BLaER1 treated with 17β-estradiol and CSF1 and Interleukin-3, amounts not matched to agents 10 nM and 100 nM (cell line): Measurements from ENCODE around the gene HNF1A.

Source experiments
- H3K27ac ChIP-seq, 11 experiments: shearing (Covaris generic); formaldehyde crosslinking; 2 replicates each; pipeline ENCODE4 v1.8.1; 2022
- H3K27me3 ChIP-seq, 11 experiments: shearing (Covaris generic); formaldehyde crosslinking; 2 replicates each; pipeline ENCODE4 v1.8.1; 2022
- H3K36me3 ChIP-seq, 11 experiments: shearing (Covaris generic); formaldehyde crosslinking; 2 replicates each; pipeline ENCODE4 v1.8.1; 2022
- H3K4me1 ChIP-seq, 10 experiments: shearing (Covaris generic); formaldehyde crosslinking; 2 replicates each; pipeline ENCODE4 v1.8.1; 2022
- H3K4me2 ChIP-seq, 11 experiments: shearing (Covaris generic); formaldehyde crosslinking; 2 replicates each; pipeline ENCODE4 v1.8.1; 2022
- H3K4me3 ChIP-seq, 10 experiments: shearing (Covaris generic); formaldehyde crosslinking; 2 replicates each; pipeline ENCODE4 v1.8.1; 2022
- H3K9ac ChIP-seq, 11 experiments: shearing (Covaris generic); formaldehyde crosslinking; 2 replicates each; pipeline ENCODE4 v1.8.1; 2022
- H3K9me3 ChIP-seq, 11 experiments: shearing (Covaris generic); formaldehyde crosslinking; replicated peaks in 1 of 11; 2 replicates each; pipeline ENCODE4 v1.8.1; 2022
- H4K20me1 ChIP-seq, 11 experiments: shearing (Covaris generic); formaldehyde crosslinking; 2 replicates each; pipeline ENCODE4 v1.8.1; 2022
- Cebpa-rat ChIP-seq, 11 experiments: shearing (Covaris generic); IDR thresholded peaks; 2 replicates each; pipeline ENCODE4 v1.8.1; 2022

The HNF1A gene

DNA sequence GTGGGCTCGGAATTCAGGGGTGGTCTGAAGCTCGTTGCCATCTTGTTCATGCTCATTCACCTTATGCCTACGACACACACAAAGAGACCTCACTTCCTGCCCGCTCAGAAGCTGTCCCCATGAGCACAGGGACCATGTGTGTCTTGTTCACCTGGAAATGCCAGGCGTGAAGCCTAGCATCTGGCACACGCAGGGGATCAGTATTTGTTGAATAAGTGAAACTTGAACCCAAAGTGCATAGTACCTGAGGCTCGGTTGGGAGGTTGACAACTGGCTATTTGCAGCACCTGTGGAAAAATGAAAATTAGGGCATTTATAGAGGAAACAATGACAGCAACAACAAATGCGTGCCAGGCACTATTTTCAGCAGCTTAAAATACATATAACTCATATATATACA lies 32.5 kb downstream of the HNF1A start:
- Histone ChIP-seq H3K4me2 (no peak overlapping the region), H3K4me3 (no peak overlapping the region), H3K9me3 (no peaks in the 10 kb centered on the region), H3K9ac (no peak overlapping the region), H3K27ac (no peak overlapping the region), H3K27me3 (no peaks in the 10 kb centered on the region), H3K4me1 (peaks cover 12 to 34% (median 27%) of the 10 kb centered on the region in 10 experiments), H4K20me1 (peaks cover 0 to 9% (median 0%) of the 10 kb centered on the region in 11 experiments; a peak in 2 of 22 replicates), H3K36me3 (peaks cover 57 to 80% (median 66%) of the 10 kb centered on the region in 11 experiments)
- no peak for TF ChIP-seq Cebpa-rat (IDR thresholded peaks at IDR 0.05)

DNA sequence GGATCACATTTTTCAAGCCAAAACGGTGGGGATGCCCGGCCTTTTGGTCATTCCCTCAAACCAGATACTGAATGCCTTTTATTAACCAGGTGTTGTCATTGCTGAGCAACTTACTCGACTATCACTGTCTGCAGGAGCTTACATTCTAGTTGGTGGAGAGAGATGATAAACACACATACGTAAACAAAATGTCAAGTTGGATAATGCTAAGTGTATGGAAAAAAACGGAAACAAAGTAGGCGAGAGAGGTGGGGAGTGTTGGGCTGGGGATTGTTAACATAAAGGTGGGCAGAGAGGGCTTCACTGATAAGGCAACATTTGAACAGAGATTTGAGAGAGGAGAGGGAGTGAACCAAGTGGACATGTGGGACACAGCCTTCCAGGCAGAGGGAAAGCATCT lies 33.5 kb downstream of the HNF1A start:
- peak overlapping the region in 2 of 11 experiments; percentile 5 to 43; a peak in 2 of 22 replicates for H3K9ac ChIP-seq
- H3K27ac ChIP-seq = no peak overlapping the region
- peaks cover 12 to 32% (median 27%) of the 10 kb centered on the region in 10 experiments for H3K4me1 ChIP-seq
- no peak for TF ChIP-seq Cebpa-rat (IDR thresholded peaks at IDR 0.05)
- H4K20me1 ChIP-seq = peaks cover 0 to 9% (median 0%) of the 10 kb centered on the region in 11 experiments; a peak in 2 of 22 replicates
- H3K36me3 ChIP-seq = peaks cover 50 to 71% (median 56%) of the 10 kb centered on the region in 11 experiments
- no peaks in the 10 kb centered on the region for H3K27me3 ChIP-seq
- no peak overlapping the region for H3K4me3 ChIP-seq
- H3K9me3 ChIP-seq = no peaks in the 10 kb centered on the region
- H3K4me2 ChIP-seq = no peak overlapping the region

- H3K4me2 ChIP-seq = no peak overlapping the region
- no peak overlapping the region for H3K27ac ChIP-seq
- no peak for TF ChIP-seq Cebpa-rat (IDR thresholded peaks at IDR 0.05)
- H3K27me3 ChIP-seq = no peaks in the 10 kb centered on the region
- H3K36me3 ChIP-seq = peaks cover 34 to 52% (median 43%) of the 10 kb centered on the region in 11 experiments
- H3K4me3 ChIP-seq = no peak overlapping the region
- peaks cover 0 to 8% (median 0%) of the 10 kb centered on the region in 11 experiments; a peak in 2 of 22 replicates for H4K20me1 ChIP-seq
- H3K4me1 ChIP-seq = peaks cover 12 to 14% (median 13%) of the 10 kb centered on the region in 10 experiments
- H3K9me3 ChIP-seq = no peaks in the 10 kb centered on the region
- H3K9ac ChIP-seq = no peak overlapping the region
Observed at GRCh38 chr12:121013715-121014114, 35.4 kb downstream of the HNF1A start.

DNA sequence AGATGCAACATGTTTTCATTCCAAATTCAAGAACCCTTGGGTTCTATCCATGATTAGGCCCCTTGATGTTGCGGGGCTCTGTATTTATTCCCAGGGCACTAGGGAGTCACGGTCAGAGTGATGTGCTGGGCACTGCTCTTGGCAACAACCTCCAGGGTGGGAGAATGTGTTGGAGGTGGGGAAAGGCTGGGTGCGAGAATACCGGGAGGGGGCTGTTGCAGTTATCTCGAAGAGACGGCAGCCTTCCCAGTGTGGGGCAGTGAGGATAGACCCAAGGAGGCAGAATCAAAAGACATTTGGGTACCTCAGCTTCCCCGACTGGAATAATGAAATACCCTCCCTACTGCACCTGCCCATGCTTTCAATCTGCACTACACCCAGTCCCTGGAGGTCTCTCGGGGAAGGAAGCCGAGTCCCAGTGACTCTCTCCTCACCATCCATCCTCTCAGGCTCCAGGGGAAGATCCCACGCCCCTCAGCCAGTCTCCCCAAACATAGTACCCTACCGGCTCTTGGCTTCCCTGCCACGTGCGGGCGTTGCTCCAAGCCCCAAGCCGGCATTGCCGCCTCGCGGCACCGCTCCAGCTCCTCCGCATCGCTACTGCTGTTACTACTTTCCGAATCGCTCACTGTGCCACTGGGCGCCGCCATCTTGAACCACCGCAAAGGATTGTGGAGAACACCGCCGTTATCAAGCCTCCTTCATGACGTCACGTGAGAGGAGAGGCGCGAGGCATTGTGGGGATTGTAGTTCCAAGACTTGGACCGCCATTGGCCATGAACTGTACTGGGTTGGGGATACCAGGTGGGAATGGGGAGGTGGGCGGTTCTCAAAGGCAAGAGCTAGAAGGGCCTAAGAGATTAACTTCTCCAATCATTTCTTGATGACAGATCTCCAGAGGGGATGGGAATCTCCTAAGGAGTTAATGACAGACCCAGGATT lies 37.8 kb downstream of the HNF1A start, which contains the start of gene C12orf43:
Gene C12orf43, minus strand, starts transcription at position 663 of the 942 bp plus-strand sequence. Its CDS starts 13 bp downstream, at position 650.
- H4K20me1 ChIP-seq = peaks cover 0 to 8% (median 0%) of the 10 kb centered on the region in 11 experiments; a peak in 1 of 22 replicates
- H3K27ac ChIP-seq = peak within 1 kb of the TSS; percentile 1 to 87 (median 79); a peak in 21 of 22 replicates
- peaks cover 10 to 28% (median 20%) of the 10 kb centered on the region in 11 experiments for H3K36me3 ChIP-seq
- TF ChIP-seq Cebpa-rat (IDR thresholded peaks at IDR 0.05) = no peak
- H3K4me1 ChIP-seq = peaks cover 12 to 14% (median 13%) of the 10 kb centered on the region in 10 experiments
- peak within 1 kb of the TSS; percentile 92 to 98 (median 94) for H3K4me2 ChIP-seq
- H3K27me3 ChIP-seq = no peaks in the 10 kb centered on the region
- H3K9ac ChIP-seq = peak within 1 kb of the TSS; percentile 69 to 91 (median 84)
- no peaks in the 10 kb centered on the region for H3K9me3 ChIP-seq
- H3K4me3 ChIP-seq = peak within 1 kb of the TSS; percentile 67 to 94 (median 87)

- H3K9me3 ChIP-seq = no peaks in the 10 kb centered on the region
- no peak overlapping the region for H3K4me3 ChIP-seq
- H3K9ac ChIP-seq = no peak overlapping the region
- no peak overlapping the region for H3K27ac ChIP-seq
- no peak for TF ChIP-seq Cebpa-rat (IDR thresholded peaks at IDR 0.05)
- H3K4me1 ChIP-seq = peaks cover 12 to 14% (median 13%) of the 10 kb centered on the region in 10 experiments
- no peak overlapping the region for H3K4me2 ChIP-seq
- H3K36me3 ChIP-seq = peaks cover 0 to 11% (median 6%) of the 10 kb centered on the region in 11 experiments; a peak in 15 of 22 replicates
- no peaks in the 10 kb centered on the region for H3K27me3 ChIP-seq
- no peaks in the 10 kb centered on the region for H4K20me1 ChIP-seq
Observed at GRCh38 chr12:121017966-121018491, 39.7 kb downstream of the HNF1A start.

DNA sequence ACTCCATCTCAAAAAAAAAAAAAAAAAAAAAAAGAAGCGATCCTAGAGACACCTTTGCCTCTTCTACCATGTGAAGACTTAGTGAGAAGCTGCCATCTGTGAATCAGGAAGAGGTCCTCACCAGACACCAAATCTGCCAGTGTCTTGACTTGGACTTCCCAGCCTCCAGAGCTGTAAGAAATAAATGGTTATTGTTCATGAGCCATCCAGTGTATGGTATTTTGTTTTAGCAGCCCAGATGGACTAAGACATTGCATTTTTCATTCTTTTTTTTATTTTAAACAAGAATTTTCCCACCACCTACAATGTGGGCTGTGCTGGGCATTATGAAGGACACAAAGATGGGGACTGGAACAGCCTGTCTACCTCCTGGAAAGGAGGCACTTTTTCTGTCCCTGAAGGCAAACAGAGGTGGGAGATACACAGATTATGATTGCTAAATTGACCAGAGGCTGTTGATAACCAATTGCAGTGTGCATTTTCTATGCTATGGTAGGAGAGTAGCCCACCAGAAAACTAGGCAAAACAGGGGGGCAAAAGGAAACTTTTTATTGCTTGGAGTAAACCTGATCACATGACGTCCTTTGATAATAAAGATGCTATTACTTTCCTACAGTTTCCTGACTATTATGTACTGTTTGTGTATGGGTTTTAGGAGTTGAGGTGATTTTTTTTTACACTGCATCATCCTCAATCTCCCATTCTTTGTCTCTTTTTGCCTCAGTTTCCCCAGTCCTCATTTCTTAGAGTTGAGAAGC lies 40.7 kb downstream of the HNF1A start:
- peaks cover 12 to 17% (median 13%) of the 10 kb centered on the region in 10 experiments for H3K4me1 ChIP-seq
- peaks cover 0 to 2% (median 0%) of the 10 kb centered on the region in 11 experiments; a peak in 1 of 22 replicates for H3K36me3 ChIP-seq
- no peaks in the 10 kb centered on the region for H3K9me3 ChIP-seq
- no peak for TF ChIP-seq Cebpa-rat (IDR thresholded peaks at IDR 0.05)
- no peaks in the 10 kb centered on the region for H4K20me1 ChIP-seq
- H3K4me3 ChIP-seq = no peak overlapping the region
- no peak overlapping the region for H3K27ac ChIP-seq
- no peaks in the 10 kb centered on the region for H3K27me3 ChIP-seq
- no peak overlapping the region for H3K9ac ChIP-seq
- H3K4me2 ChIP-seq = no peak overlapping the region

DNA sequence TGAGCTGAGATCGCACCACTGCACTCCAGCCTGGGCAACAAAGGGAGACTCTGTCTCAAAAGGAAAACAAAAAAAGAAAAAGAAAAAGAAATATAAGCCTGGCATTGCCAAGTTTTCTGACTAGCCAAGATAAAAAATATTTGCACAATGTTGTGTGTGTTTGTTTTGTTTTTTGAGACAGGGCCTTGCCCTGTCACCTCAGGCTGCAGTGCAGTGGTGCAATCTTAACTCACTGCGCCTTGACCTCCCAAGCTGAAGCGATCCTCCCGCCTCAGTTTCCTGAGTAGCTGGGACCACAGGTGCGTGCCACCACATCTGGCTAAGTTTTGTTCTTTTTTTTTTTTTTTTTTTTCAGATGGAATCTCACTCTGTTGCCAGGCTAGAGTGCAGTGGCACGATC lies 43.4 kb downstream of the HNF1A start:
- peaks cover 0 to 30% (median 16%) of the 10 kb centered on the region in 10 experiments; a peak in 15 of 20 replicates for H3K4me1 ChIP-seq
- H3K27ac ChIP-seq = no peak overlapping the region
- peaks cover 0 to 18% (median 0%) of the 10 kb centered on the region in 11 experiments; a peak in 5 of 22 replicates for H3K9me3 ChIP-seq
- TF ChIP-seq Cebpa-rat (IDR thresholded peaks at IDR 0.05) = no peak
- H3K27me3 ChIP-seq = no peaks in the 10 kb centered on the region
- H3K36me3 ChIP-seq = no peaks in the 10 kb centered on the region
- no peak overlapping the region for H3K4me2 ChIP-seq
- H3K9ac ChIP-seq = no peak overlapping the region
- no peak overlapping the region for H3K4me3 ChIP-seq
- no peaks in the 10 kb centered on the region for H4K20me1 ChIP-seq

GRCh38 chr12:121022713-121023112 lies 44.4 kb downstream of the HNF1A start:
- peaks cover 0 to 38% (median 19%) of the 10 kb centered on the region in 10 experiments; a peak in 15 of 20 replicates for H3K4me1 ChIP-seq
- TF ChIP-seq Cebpa-rat (IDR thresholded peaks at IDR 0.05) = no peak

More at GRCh38 chr12:121022713-121023112, 44.4 kb downstream of the HNF1A start:
- Histone ChIP-seq H3K36me3 (no peaks in the 10 kb centered on the region), H3K9ac (no peak overlapping the region), H3K4me3 (no peak overlapping the region), H3K27ac (no peak overlapping the region), H3K4me2 (no peak overlapping the region), H3K27me3 (no peaks in the 10 kb centered on the region), H4K20me1 (no peaks in the 10 kb centered on the region), H3K9me3 (peaks cover 0 to 19% (median 0%) of the 10 kb centered on the region in 11 experiments; a peak in 5 of 22 replicates)
